ENCODE data around the gene PTPRG. TPM values are rescaled to one million over a fixed set of nuclear protein-coding genes. Genes with fewer than 3 reads are reported as not detected.

PTPRG gene
- total RNA-seq, 1 donor from 2014 or later, result 80.7 TPM

- TF ChIP-seq CTCF (IDR thresholded peaks at IDR 0.05; ENCODE audit: unreplicated experiment), result no peak
- Mint-ChIP-seq H3K27ac (ENCODE audit: unreplicated experiment) (no peak overlapping the region), H3K4me1 (ENCODE audit: unreplicated experiment) (peaks cover 9% of the 10 kb centered on the region), H3K4me3 (ENCODE audit: unreplicated experiment) (no peak overlapping the region), H3K9me3 (ENCODE audit: unreplicated experiment) (no peaks in the 10 kb centered on the region), H3K27me3 (ENCODE audit: unreplicated experiment) (peaks cover 5% of the 10 kb centered on the region), H3K36me3 (ENCODE audit: low read depth, unreplicated experiment) (no peaks in the 10 kb centered on the region)
- no peak for DNase-seq (ENCODE audit: low spot score)
Observed at GRCh38 chr3:62095080-62095479, 533.7 kb downstream of the PTPRG start.

GRCh38 chr3:62095756-62096155 is 534.4 kb downstream of the PTPRG start:
- Mint-ChIP-seq H3K4me1 (ENCODE audit: unreplicated experiment) (peaks cover 9% of the 10 kb centered on the region), H3K27me3 (ENCODE audit: unreplicated experiment) (peaks cover 5% of the 10 kb centered on the region), H3K27ac (ENCODE audit: unreplicated experiment) (no peak overlapping the region), H3K36me3 (ENCODE audit: low read depth, unreplicated experiment) (no peaks in the 10 kb centered on the region), H3K9me3 (ENCODE audit: unreplicated experiment) (no peaks in the 10 kb centered on the region), H3K4me3 (ENCODE audit: unreplicated experiment) (no peak overlapping the region)
- TF ChIP-seq CTCF (IDR thresholded peaks at IDR 0.05; ENCODE audit: unreplicated experiment), result no peak
- DNase-seq (ENCODE audit: low spot score), result no peak

GRCh38 chr3:62096521-62096920 is 535.1 kb downstream of the PTPRG start:
- TF ChIP-seq CTCF (IDR thresholded peaks at IDR 0.05; ENCODE audit: unreplicated experiment), result no peak
- Mint-ChIP-seq H3K9me3 (ENCODE audit: unreplicated experiment) (no peaks in the 10 kb centered on the region), H3K4me3 (ENCODE audit: unreplicated experiment) (no peak overlapping the region), H3K27me3 (ENCODE audit: unreplicated experiment) (peaks cover 1% of the 10 kb centered on the region), H3K27ac (ENCODE audit: unreplicated experiment) (no peak overlapping the region), H3K36me3 (ENCODE audit: low read depth, unreplicated experiment) (no peaks in the 10 kb centered on the region), H3K4me1 (ENCODE audit: unreplicated experiment) (peaks cover 8% of the 10 kb centered on the region)
- no peak for DNase-seq (ENCODE audit: low spot score)

GRCh38 chr3:62097121-62097520 is 535.8 kb downstream of the PTPRG start:
- no peaks in the 10 kb centered on the region for H3K36me3 Mint-ChIP-seq (ENCODE audit: low read depth, unreplicated experiment)
- H3K9me3 Mint-ChIP-seq (ENCODE audit: unreplicated experiment), result no peaks in the 10 kb centered on the region
- TF ChIP-seq CTCF (IDR thresholded peaks at IDR 0.05; ENCODE audit: unreplicated experiment), result no peak
- no peak for DNase-seq (ENCODE audit: low spot score)
- H3K27ac Mint-ChIP-seq (ENCODE audit: unreplicated experiment), result no peak overlapping the region
- H3K4me3 Mint-ChIP-seq (ENCODE audit: unreplicated experiment), result no peak overlapping the region
- H3K4me1 Mint-ChIP-seq (ENCODE audit: unreplicated experiment), result peaks cover 14% of the 10 kb centered on the region
- H3K27me3 Mint-ChIP-seq (ENCODE audit: unreplicated experiment), result peaks cover 1% of the 10 kb centered on the region

- no peak overlapping the region for H3K4me3 Mint-ChIP-seq (ENCODE audit: unreplicated experiment)
- H3K27ac Mint-ChIP-seq (ENCODE audit: unreplicated experiment), result no peak overlapping the region
- no peaks in the 10 kb centered on the region for H3K9me3 Mint-ChIP-seq (ENCODE audit: unreplicated experiment)
- no peak for DNase-seq (ENCODE audit: low spot score)
- H3K4me1 Mint-ChIP-seq (ENCODE audit: unreplicated experiment), result peaks cover 14% of the 10 kb centered on the region
- no peaks in the 10 kb centered on the region for H3K27me3 Mint-ChIP-seq (ENCODE audit: unreplicated experiment)
- no peaks in the 10 kb centered on the region for H3K36me3 Mint-ChIP-seq (ENCODE audit: low read depth, unreplicated experiment)
- no peak for TF ChIP-seq CTCF (IDR thresholded peaks at IDR 0.05; ENCODE audit: unreplicated experiment)
Observed at GRCh38 chr3:62098646-62099365, 537.4 kb downstream of the PTPRG start.

Data from endothelial cell (in vitro differentiated cells).